HepG2 (cell line): ENCODE data around the gene CPZ. TPM values are rescaled to one million over a fixed set of nuclear protein-coding genes. Genes with fewer than 3 reads are reported as not detected.

Experiments used
- ATAC-seq: fragments of 200-7000 bp; cut with Tn5 transposase; 3 replicates; pipeline ENCODE4 v1.9.1; 2020; ENCODE audit warnings: mild to moderate bottlenecking, moderate library complexity
- BruUV-seq: library from RNA; stranded (reverse); fragments of 400-500 nt; replicated peaks from 2 replicates; lab custom pipeline; 2021; lab: Mats Ljungman, UMichigan
- CTCF ChIA-PET: fragments of 300-600 bp; formaldehyde crosslinking; extraction: SDS; loops from one replicate; lab custom pipeline; 2021; ENCODE audit warnings: low total read pairs, inconsistent platforms, low intra/inter-chr PET ratio; lab: Yijun Ruan, JAX
- POLR2A ChIA-PET: fragments of 350-600 bp; sonication (Branson Sonifier 250); formaldehyde crosslinking; loops from one replicate; lab custom pipeline; 2020; ENCODE audit warnings: antibody characterized with exemption, inconsistent platforms; lab: Yijun Ruan, JAX
- DNase-seq: peaks from one replicate; pipeline ENCODE4 v3.0.0-alpha.2; 2015; ENCODE audit warnings: low spot score
- FAIRE-seq: peaks from 3 replicates; lab custom pipeline; 2011; peaks lifted over from hg19 to GRCh38; lab: Jason Lieb, UNC
- H2AFZ ChIP-seq: one replicate; pipeline ENCODE4 v1.6.1; 2011; ENCODE audit warnings: low read length, inconsistent platforms
- H3K27ac ChIP-seq: fragments of 300-600 bp; 3 replicates; pipeline ENCODE4 v1.8.0; 2011; ENCODE audit warnings: mixed run types, mild to moderate bottlenecking, mixed read lengths, low read length, inconsistent platforms; ENCODE audit not compliant: insufficient read depth; ENCODE audit errors: extremely low read length
- H3K27me3 ChIP-seq, 2 experiments: fragments of 200-600 bp in 1 of 2; 2 replicates in 1 of 2; 3 replicates in 1 of 2; pipeline versions ENCODE4 v1.6.0 to v1.8.0; 2011; ENCODE audit warnings: low read length in 2 of 2, mild to moderate bottlenecking in 2 of 2, moderate library complexity in 2 of 2, inconsistent platforms in 1 of 2; ENCODE audit not compliant: insufficient read depth in 2 of 2, control insufficient read depth in 1 of 2
- H3K36me3 ChIP-seq, 2 experiments: fragments of 200-600 bp in 1 of 2; replicated peaks in 1 of 2; 2 replicates in 1 of 2; 3 replicates in 1 of 2; pipeline versions ENCODE4 v1.5.1 to v1.8.0; 2011; ENCODE audit warnings: low read length in 2 of 2, inconsistent platforms in 1 of 2; ENCODE audit not compliant: insufficient read depth in 2 of 2, control insufficient read depth in 1 of 2
- H3K4me1 ChIP-seq: 2 replicates; pipeline ENCODE4 v1.5.1; 2012; ENCODE audit warnings: low read length, inconsistent platforms; ENCODE audit not compliant: insufficient read depth
- H3K4me2 ChIP-seq: 2 replicates; pipeline ENCODE4 v1.6.0; 2011; ENCODE audit warnings: low read depth, low read length, inconsistent platforms
- H3K4me3 ChIP-seq, 3 experiments: fragments of 200-600 bp in 1 of 3; sonication (generic), shearing (Covaris generic) in 1 of 3; replicated peaks in 1 of 3; 2 replicates each; pipeline ENCODE4 v1.5.1; 2011 to 2016; ENCODE audit warnings: low read length in 3 of 3, inconsistent platforms in 2 of 3, low read depth in 2 of 3, mild to moderate bottlenecking in 2 of 3, control low read depth in 1 of 3, mixed read lengths in 1 of 3; ENCODE audit not compliant: insufficient read depth in 1 of 3
- H3K79me2 ChIP-seq: one replicate; pipeline ENCODE4 v1.6.1; 2011; ENCODE audit warnings: low read length, inconsistent platforms; ENCODE audit not compliant: insufficient read depth
- H3K9ac ChIP-seq: 2 replicates; pipeline ENCODE4 v1.6.0; 2011; ENCODE audit warnings: mild to moderate bottlenecking, low read depth, low read length, inconsistent platforms; ENCODE audit not compliant: insufficient read depth
- H3K9me3 ChIP-seq: 2 replicates; pipeline ENCODE4 v1.5.1; 2012; ENCODE audit warnings: mild to moderate bottlenecking, low read length
- H4K20me1 ChIP-seq: 2 replicates; pipeline ENCODE4 v1.6.0; 2011; ENCODE audit warnings: inconsistent platforms, mild to moderate bottlenecking, low read length, moderate library complexity; ENCODE audit not compliant: insufficient read depth
- FLYWCH1 ChIP-seq: sonication (generic); formaldehyde crosslinking; IDR thresholded peaks from 2 replicates; pipeline ENCODE4 v1.8.1; 2023; ENCODE audit warnings: mild to moderate bottlenecking, missing genetic modification reagents
- HOXA5 ChIP-seq: sonication (generic); formaldehyde crosslinking; IDR thresholded peaks from 2 replicates; pipeline ENCODE4 v1.4.0; 2020; ENCODE audit warnings: missing genetic modification reagents
- MBNL3 ChIP-seq: fragments of 250-450 bp; sonication (Bioruptor Pico); conservative IDR thresholded peaks from 2 replicates; pipeline ENCODE4 v1.8.0; 2022; ENCODE audit warnings: mild to moderate bottlenecking, inconsistent platforms
- MED13 ChIP-seq: sonication (generic); formaldehyde crosslinking; IDR thresholded peaks from 2 replicates; pipeline ENCODE4 v1.5.0; 2020; ENCODE audit warnings: missing genetic modification reagents
- NFKBIZ ChIP-seq: IDR thresholded peaks from 2 replicates; pipeline ENCODE4 v1.6.1; 2018; ENCODE audit warnings: missing genetic modification reagents, missing compliant biosample characterization
- PAX8 ChIP-seq: sonication (generic); formaldehyde crosslinking; IDR thresholded peaks from 2 replicates; pipeline ENCODE4 v1.8.0; 2022; ENCODE audit warnings: mild to moderate bottlenecking, missing genetic modification reagents, borderline replicate concordance
- RORA ChIP-seq: sonication (generic); formaldehyde crosslinking; IDR thresholded peaks from 2 replicates; pipeline ENCODE4 v1.5.0; 2020; ENCODE audit warnings: mild to moderate bottlenecking, missing genetic modification reagents, moderate library complexity
- SNRNP70 ChIP-seq: fragments of 200-400 bp; formaldehyde crosslinking; IDR thresholded peaks from 2 replicates; pipeline ENCODE4 v1.6.1; 2017; ENCODE audit warnings: mild to moderate bottlenecking, low read depth, low read length, moderate library complexity
- TCF12 ChIP-seq, 2 experiments: fragments of 450-650 bp in 1 of 2; sonication (generic) in 1 of 2; formaldehyde crosslinking in 1 of 2; IDR thresholded peaks; 2 replicates each; pipeline versions ENCODE4 v1.6.1 to v1.8.0; 2017 to 2022; ENCODE audit warnings: antibody characterized with exemption in 1 of 2, mild to moderate bottlenecking in 1 of 2, missing genetic modification reagents in 1 of 2, moderate library complexity in 1 of 2
- TIGD3 ChIP-seq: sonication (generic); formaldehyde crosslinking; IDR thresholded peaks from 2 replicates; pipeline ENCODE4 v1.5.1; 2020; ENCODE audit warnings: mild to moderate bottlenecking, missing genetic modification reagents, borderline replicate concordance
- TMF1 ChIP-seq: sonication (generic); formaldehyde crosslinking; IDR thresholded peaks from 2 replicates; pipeline ENCODE4 v1.8.1; 2022; ENCODE audit warnings: low read depth, missing genetic modification reagents
- WIZ ChIP-seq: sonication (generic); formaldehyde crosslinking; IDR thresholded peaks from 2 replicates; pipeline ENCODE4 v1.5.1; 2020; ENCODE audit warnings: mild to moderate bottlenecking, missing genetic modification reagents
- ZNF451 ChIP-seq: sonication (generic); formaldehyde crosslinking; IDR thresholded peaks from 2 replicates; pipeline ENCODE4 v1.5.0; 2020; ENCODE audit warnings: mild to moderate bottlenecking, missing genetic modification reagents
- ZNF788 ChIP-seq: sonication (generic); formaldehyde crosslinking; IDR thresholded peaks from 2 replicates; pipeline ENCODE4 v1.5.0; 2020; ENCODE audit warnings: mild to moderate bottlenecking, missing genetic modification reagents, borderline replicate concordance
- ZSCAN22 ChIP-seq: sonication (generic); formaldehyde crosslinking; IDR thresholded peaks from 2 replicates; pipeline ENCODE4 v1.4.0; 2020; ENCODE audit warnings: mild to moderate bottlenecking, missing genetic modification reagents
- WGBS: methylation state at CpG from one replicate; pipeline ENCODE4 v1.1.6; 2017; ENCODE audit warnings: low lambda C conversion rate; 5-methylcytosine and 5-hydroxymethylcytosine counted together
- in situ Hi-C: cut with HindIII; loops from 2 replicates; pipeline ENCODE4 v1.10.0; 2017; ENCODE audit warnings: low pct_unique_long_range_greater_than_20kb; ENCODE audit not compliant: extremely low pct_ligation_motif_present
- intact Hi-C: fragments of 100-400 bp; cut with micrococcal nuclease; formaldehyde crosslinking; loops from one replicate; pipeline ENCODE4 v1.10.0; 2022; ENCODE audit not compliant: unreplicated experiment
- polyA plus RNA-seq, 8 experiments: library from polyadenylated mRNA; depleted of rRNA in 3 of 8; stranded (reverse) in 7 of 8; unstranded in 1 of 8; fragments of >200 nt; fragmentation: Illumina TruSeq in 4 of 8; extraction: Trizol in 4 of 8; gene quantifications; 2 replicates each; pipeline versions ENCODE4 v1.2.1 to v1.2.3, GENCODE V29; 2011 to 2016; ENCODE audit warnings: low read depth in 4 of 8, missing spikeins in 1 of 8, mixed read lengths in 1 of 8; ENCODE audit not compliant: insufficient read depth in 1 of 8
- total RNA-seq, 5 experiments: library from RNA; depleted of rRNA; stranded (reverse); fragments of >200 nt; fragmentation: Illumina TruSeq; extraction: Trizol; gene quantifications; 2 replicates each; pipeline ENCODE4 v1.2.3, GENCODE V29; 2016; ENCODE audit warnings: low read depth in 1 of 5
- TF ChIP-seq, protein P1 (sequence below): sonication (generic); formaldehyde crosslinking; IDR thresholded peaks from 2 replicates; pipeline ENCODE4 v1.8.1; 2023; ENCODE audit warnings: mild to moderate bottlenecking, moderate library complexity, missing genetic modification reagents

CPZ gene
- total and polyA plus RNA-seq, 2 of the 13 experiments (the other 11 are each of a cell fraction or from before 2014, with no cell fraction given), result 0.58 to 0.61 TPM

- ChIA-PET CTCF (no interaction called here), POLR2A (no interaction called here)
- no peak overlapping the region for H3K4me2 ChIP-seq
- H3K9me3 ChIP-seq, result no peaks in the 10 kb centered on the region
- no peaks in the 10 kb centered on the region for H4K20me1 ChIP-seq
- H3K4me3 ChIP-seq, result no peak overlapping the region
- TF ChIP-seq NFKBIZ (CRISPR knock-in tag), result no peak
- TF ChIP-seq MED13 (CRISPR knock-in tag), result no peak
- TF ChIP-seq TIGD3 (CRISPR knock-in tag), result no peak
- TF ChIP-seq ZNF451, result no peak
- no peak for TF ChIP-seq ZNF788 (CRISPR knock-in tag)
- TF ChIP-seq TCF12 (IDR thresholded peaks at IDR 0.05), result no peak
- no peak for TF ChIP-seq TCF12 (CRISPR knock-in tag; IDR thresholded peaks at IDR 0.05)
- no peak for TF ChIP-seq MBNL3
- no peak for TF ChIP-seq HOXA5 (CRISPR knock-in tag)
- TF ChIP-seq TMF1 (CRISPR knock-in tag), result no peak
- no peak for TF ChIP-seq FLYWCH1
- TF ChIP-seq PAX8, result no peak
- TF ChIP-seq, protein P1, sequence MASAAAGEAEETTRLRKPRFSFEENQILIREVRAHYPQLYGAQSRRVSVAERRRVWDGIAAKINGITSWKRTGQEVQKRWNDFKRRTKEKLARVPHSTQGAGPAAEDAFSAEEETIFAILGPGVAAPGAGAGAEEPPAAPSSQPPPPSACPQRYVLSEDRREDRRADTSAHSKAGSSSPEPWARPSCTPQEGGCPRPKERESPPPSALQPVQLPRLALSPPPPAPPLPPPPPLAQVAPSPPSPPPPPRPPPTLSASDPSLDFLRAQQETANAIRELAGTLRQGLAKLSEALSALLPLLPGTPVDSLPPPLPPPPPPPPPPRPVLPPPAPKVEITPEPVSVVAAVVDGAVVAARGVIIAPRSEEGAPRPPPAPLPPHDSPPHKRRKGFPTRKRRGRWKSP (CRISPR knock-in tag), result no peak
- no peak for TF ChIP-seq SNRNP70
- TF ChIP-seq WIZ, result no peak
- no peak for TF ChIP-seq ZSCAN22 (CRISPR knock-in tag)
- no peak for TF ChIP-seq RORA (CRISPR knock-in tag)
- no peak overlapping the region for H3K9ac ChIP-seq
- no peak overlapping the region for H2AFZ ChIP-seq
- H3K27ac ChIP-seq, result no peak overlapping the region
- FAIRE-seq (no peak), DNase-seq (no peak), ATAC-seq (no peak)
- BruUV-seq, result no TSS peak
- no CpG with 5 or more reads among the region's 9 CpGs for WGBS
- H3K79me2 ChIP-seq, result no peaks in the 10 kb centered on the region
- no peaks in the 10 kb centered on the region for H3K36me3 ChIP-seq
- intact Hi-C loops (no loop called here), in situ Hi-C loops (no loop called here)
- no peaks in the 10 kb centered on the region for H3K4me1 ChIP-seq
- H3K27me3 ChIP-seq, result peaks cover 4 to 26% of the 10 kb centered on the region in 2 experiments
Measured at GRCh38 chr4:8550691-8551090, 41.9 kb upstream of the CPZ start.
